Loucy (cell line): ENCODE results near the gene AKNA.
"Not testable (repeated sequence)": the region's sequence is repeated elsewhere in the genome, so short reads cannot be mapped to it uniquely, and the experiment has no call there.

Source experiments
- EZH2phosphoT487 ChIP-seq: fragments of 200-600 bp; IDR thresholded peaks from 2 replicates; pipeline ENCODE4 v1.6.1; 2018; ENCODE audit warnings: antibody characterized with exemption, mild to moderate bottlenecking, moderate library complexity, borderline replicate concordance
- TF ChIP-seq, protein P1 (sequence below): fragments of 200-600 bp; sonication (generic); conservative IDR thresholded peaks from 2 replicates; pipeline ENCODE4 v1.5.1; 2014; ENCODE audit warnings: mild to moderate bottlenecking, antibody characterized with exemption, low read length

DNA sequence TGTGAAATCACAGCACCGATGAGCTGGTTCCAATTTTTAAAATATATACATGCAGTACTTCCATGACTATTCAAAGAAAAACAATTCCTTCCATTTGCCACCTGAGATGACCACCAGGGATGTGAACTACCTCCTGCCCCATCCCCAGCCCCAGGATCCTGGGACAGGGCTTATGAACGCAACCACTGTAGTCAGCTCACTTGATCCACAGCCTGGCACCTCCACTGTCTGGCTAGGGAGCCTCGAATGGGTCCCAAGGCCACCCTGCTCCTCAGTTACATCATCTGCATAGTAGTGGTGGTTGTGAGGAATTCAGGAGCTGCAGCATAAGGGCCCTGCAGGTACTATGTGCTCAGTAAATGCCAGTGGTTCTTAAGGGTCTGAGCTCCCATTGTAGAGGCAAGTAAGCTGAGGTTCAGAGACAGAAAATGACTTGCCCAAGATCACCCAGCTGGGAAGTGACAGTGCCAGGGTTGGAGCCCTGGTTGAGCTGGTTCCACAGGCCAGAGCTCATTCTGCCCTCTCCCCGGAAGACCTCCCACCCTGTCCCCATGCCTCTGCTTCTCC, 55.2 kb downstream of the AKNA start:
- not testable (repeated sequence) for TF ChIP-seq EZH2phosphoT487
- TF ChIP-seq, protein P1, sequence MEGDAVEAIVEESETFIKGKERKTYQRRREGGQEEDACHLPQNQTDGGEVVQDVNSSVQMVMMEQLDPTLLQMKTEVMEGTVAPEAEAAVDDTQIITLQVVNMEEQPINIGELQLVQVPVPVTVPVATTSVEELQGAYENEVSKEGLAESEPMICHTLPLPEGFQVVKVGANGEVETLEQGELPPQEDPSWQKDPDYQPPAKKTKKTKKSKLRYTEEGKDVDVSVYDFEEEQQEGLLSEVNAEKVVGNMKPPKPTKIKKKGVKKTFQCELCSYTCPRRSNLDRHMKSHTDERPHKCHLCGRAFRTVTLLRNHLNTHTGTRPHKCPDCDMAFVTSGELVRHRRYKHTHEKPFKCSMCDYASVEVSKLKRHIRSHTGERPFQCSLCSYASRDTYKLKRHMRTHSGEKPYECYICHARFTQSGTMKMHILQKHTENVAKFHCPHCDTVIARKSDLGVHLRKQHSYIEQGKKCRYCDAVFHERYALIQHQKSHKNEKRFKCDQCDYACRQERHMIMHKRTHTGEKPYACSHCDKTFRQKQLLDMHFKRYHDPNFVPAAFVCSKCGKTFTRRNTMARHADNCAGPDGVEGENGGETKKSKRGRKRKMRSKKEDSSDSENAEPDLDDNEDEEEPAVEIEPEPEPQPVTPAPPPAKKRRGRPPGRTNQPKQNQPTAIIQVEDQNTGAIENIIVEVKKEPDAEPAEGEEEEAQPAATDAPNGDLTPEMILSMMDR = not testable (repeated sequence)
